Activated CD8-positive, alpha-beta T cell treated with anti-CD3 and anti-CD28 coated beads, Interleukin-2, amount 10 ng/mL, durations not matched to agents 7 days and 5 days (primary cell): Measurements from ENCODE around the gene C7orf57. TPM values are rescaled to one million over a fixed set of nuclear protein-coding genes. Genes with fewer than 3 reads are reported as not detected.
"Not testable (repeated sequence)": the region's sequence is repeated elsewhere in the genome, so short reads cannot be mapped to it uniquely, and the experiment has no call there.

Experiments used
- ATAC-seq: fragments of 150-1000 bp; cut with Tn5 transposase; one replicate; pipeline ENCODE4 v1.10.0; 2021; ENCODE audit warnings: moderate library complexity
- CTCF ChIA-PET: fragments of 350-600 bp; sonication (Branson Sonifier 250); formaldehyde crosslinking; loops from one replicate; lab custom pipeline; 2021; ENCODE audit warnings: antibody characterized with exemption; lab: Charles Lee
- POLR2A ChIA-PET: fragments of 350-600 bp; sonication (Branson Sonifier 250); formaldehyde crosslinking; loops from one replicate; lab custom pipeline; 2021; ENCODE audit warnings: antibody characterized with exemption; lab: Charles Lee
- DNase-seq: peaks from one replicate; pipeline ENCODE4 v3.0.0-alpha.2; 2020
- H3K27ac Mint-ChIP-seq: one replicate; pipeline ENCODE4 v1.8.0; 2021; ENCODE audit warnings: mild to moderate bottlenecking, mixed read lengths
- H3K27me3 Mint-ChIP-seq: one replicate; pipeline ENCODE4 v1.8.0; 2021; ENCODE audit warnings: low read depth, mixed read lengths
- H3K36me3 Mint-ChIP-seq: one replicate; pipeline ENCODE4 v1.8.0; 2021; ENCODE audit warnings: low read depth, mixed read lengths
- H3K4me1 Mint-ChIP-seq: one replicate; pipeline ENCODE4 v1.8.0; 2021; ENCODE audit warnings: low read depth, mixed read lengths
- H3K4me3 Mint-ChIP-seq: one replicate; pipeline ENCODE4 v1.8.0; 2021; ENCODE audit warnings: mild to moderate bottlenecking, mixed read lengths
- H3K9me3 Mint-ChIP-seq: one replicate; pipeline ENCODE4 v1.8.0; 2022; ENCODE audit warnings: mixed read lengths; ENCODE audit not compliant: insufficient read depth
- total RNA-seq, 2 experiments: library from RNA; stranded (reverse); gene quantifications; one replicate each; pipeline ENCODE4 v1.2.3, GENCODE V29; 2021

C7orf57 gene
- total RNA-seq, 2 experiments from 2014 or later: 0.10 TPM; not detected in 1

DNA sequence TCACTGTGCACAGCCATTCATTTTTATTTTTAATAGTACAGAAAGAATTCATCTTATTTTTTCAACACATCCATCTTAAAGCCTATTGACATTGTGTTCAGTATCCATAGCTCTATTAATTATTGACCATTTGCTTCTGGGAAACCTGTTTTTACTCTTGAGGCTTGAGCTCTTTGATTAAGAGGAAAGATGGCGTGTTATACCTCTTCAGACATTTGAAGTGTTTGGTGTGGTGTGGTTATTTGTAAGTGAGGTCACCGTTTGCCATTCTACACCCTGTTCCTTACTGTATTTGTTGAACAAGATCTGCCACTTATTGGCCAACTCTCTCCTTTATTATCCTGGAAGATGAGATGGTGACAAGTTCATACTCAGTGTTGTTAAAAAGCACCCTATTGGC lies 18.4 kb downstream of the C7orf57 start:
- Mint-ChIP-seq H3K4me3 (no peak overlapping the region), H3K27ac (no peak overlapping the region), H3K4me1 (peaks cover under 1% of the 10 kb centered on the region), H3K9me3 (peaks cover 8% of the 10 kb centered on the region), H3K36me3 (peaks cover 6% of the 10 kb centered on the region), H3K27me3 (no peaks in the 10 kb centered on the region)
- DNase-seq (no peak), ATAC-seq (no peak)
- ChIA-PET CTCF (interaction anchor here (1.2 to 1.3 kb wide), 2 partner anchors 9 to 62 kb away, joined by 3 to 4 read pairs; no protein-coding TSS in a partner anchor), POLR2A (no interaction called here)

DNA sequence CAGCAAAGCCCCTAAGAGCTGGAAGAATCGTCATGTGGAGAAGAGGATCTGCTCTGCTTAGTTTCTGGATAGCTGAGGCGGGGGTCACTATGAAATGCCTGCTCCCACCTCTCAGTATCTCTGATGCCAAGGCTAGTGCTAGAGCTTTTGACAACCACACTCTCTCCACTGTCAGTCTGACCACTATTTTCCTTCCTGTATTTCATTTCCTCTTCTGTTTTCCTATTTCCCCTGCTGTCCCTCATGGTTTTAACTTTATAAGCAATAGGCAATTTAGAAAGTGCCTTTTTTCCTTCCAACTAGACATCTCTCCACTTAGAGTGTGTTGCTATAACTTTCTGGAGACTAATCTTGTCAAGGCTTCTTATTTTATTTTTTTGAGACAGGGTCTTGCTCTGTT lies 23.6 kb downstream of the C7orf57 start:
- H3K27ac Mint-ChIP-seq: no peak overlapping the region
- POLR2A ChIA-PET: no interaction called here
- H3K4me3 Mint-ChIP-seq: no peak overlapping the region
- CTCF ChIA-PET: no interaction called here
- no peak for ATAC-seq
- H3K4me1 Mint-ChIP-seq: peaks cover 6% of the 10 kb centered on the region
- no peaks in the 10 kb centered on the region for H3K27me3 Mint-ChIP-seq
- H3K36me3 Mint-ChIP-seq: peaks cover 6% of the 10 kb centered on the region
- no peak for DNase-seq
- peaks cover 8% of the 10 kb centered on the region for H3K9me3 Mint-ChIP-seq

DNA sequence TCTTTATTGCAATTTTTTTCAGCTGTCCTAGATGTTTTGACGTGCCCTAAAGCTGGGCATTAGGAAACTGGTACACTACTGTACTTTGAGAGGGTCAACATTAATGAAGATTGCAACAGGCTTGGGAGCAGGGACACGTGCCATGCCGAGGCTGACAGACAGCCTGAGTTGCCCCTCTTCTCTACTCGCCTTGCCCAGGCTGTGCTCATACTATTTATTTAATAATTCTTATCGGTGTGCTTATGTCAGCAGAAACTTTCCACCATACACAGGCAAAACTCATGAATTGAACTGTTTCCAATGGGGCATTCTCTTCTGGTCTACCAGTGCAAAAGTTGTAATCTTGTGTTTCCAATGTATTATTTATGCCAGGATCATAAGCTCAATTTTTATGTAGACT lies 24.4 kb downstream of the C7orf57 start:
- no peak overlapping the region for H3K4me3 Mint-ChIP-seq
- no peak overlapping the region for H3K27ac Mint-ChIP-seq
- CTCF ChIA-PET: interaction anchor here (0.8 kb wide), 1 partner anchor 25 kb away, joined by 3 read pairs; no protein-coding TSS in a partner anchor
- peaks cover 8% of the 10 kb centered on the region for H3K9me3 Mint-ChIP-seq
- peaks cover 6% of the 10 kb centered on the region for H3K4me1 Mint-ChIP-seq
- no peak for DNase-seq
- no peaks in the 10 kb centered on the region for H3K27me3 Mint-ChIP-seq
- ATAC-seq: no peak
- H3K36me3 Mint-ChIP-seq: peaks cover 6% of the 10 kb centered on the region
- POLR2A ChIA-PET: no interaction called here

- H3K27me3 Mint-ChIP-seq: no peaks in the 10 kb centered on the region
- H3K9me3 Mint-ChIP-seq: no peaks in the 10 kb centered on the region
- DNase-seq (no peak), ATAC-seq (no peak)
- POLR2A ChIA-PET: no interaction called here
- no peaks in the 10 kb centered on the region for H3K36me3 Mint-ChIP-seq
- CTCF ChIA-PET: no interaction called here
- no peak overlapping the region for H3K4me3 Mint-ChIP-seq
- peaks cover 3% of the 10 kb centered on the region for H3K4me1 Mint-ChIP-seq
- no peak overlapping the region for H3K27ac Mint-ChIP-seq
Observed at GRCh38 chr7:48063985-48064384, 28.6 kb downstream of the C7orf57 start.

GRCh38 chr7:48067475-48067874 lies 32.1 kb downstream of the C7orf57 start:
- ATAC-seq (no peak), DNase-seq (no peak)
- Mint-ChIP-seq H3K27ac (no peak overlapping the region), H3K4me3 (no peak overlapping the region), H3K27me3 (no peaks in the 10 kb centered on the region), H3K9me3 (peaks cover 4% of the 10 kb centered on the region), H3K4me1 (no peaks in the 10 kb centered on the region), H3K36me3 (no peaks in the 10 kb centered on the region)
- ChIA-PET POLR2A (no interaction called here), CTCF (interaction anchor here (1.0 to 1.1 kb wide), 2 partner anchors 11 to 99 kb away, joined by 3 read pairs; no protein-coding TSS in a partner anchor)

DNA sequence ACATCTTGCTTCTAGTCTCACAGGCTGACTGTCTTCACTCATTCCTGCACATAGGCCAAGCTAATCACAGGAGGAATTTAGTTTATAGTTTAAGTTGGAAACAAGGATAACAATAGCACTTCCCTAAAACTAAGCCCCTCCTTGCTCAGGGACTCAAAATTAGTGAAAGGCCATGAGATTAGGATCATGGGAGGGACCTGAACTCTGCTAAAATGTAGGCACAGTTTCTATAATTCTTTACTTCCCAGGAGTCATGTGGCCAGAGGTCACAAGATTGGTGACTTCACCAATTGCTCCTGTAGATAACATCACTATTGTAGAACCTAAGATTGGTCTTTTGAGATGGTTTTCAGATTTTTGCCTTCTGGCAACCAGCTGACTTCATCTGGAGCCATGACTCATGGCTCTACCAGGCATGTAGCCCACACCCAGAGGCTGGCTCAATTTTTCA lies 38.9 kb downstream of the C7orf57 start:
- peaks cover 4% of the 10 kb centered on the region for H3K4me1 Mint-ChIP-seq
- DNase-seq (no peak), ATAC-seq (no peak)
- H3K36me3 Mint-ChIP-seq: peaks cover 3% of the 10 kb centered on the region
- ChIA-PET CTCF (no interaction called here), POLR2A (no interaction called here)
- H3K9me3 Mint-ChIP-seq: peaks cover 4% of the 10 kb centered on the region
- no peak overlapping the region for H3K4me3 Mint-ChIP-seq
- H3K27ac Mint-ChIP-seq: no peak overlapping the region
- no peaks in the 10 kb centered on the region for H3K27me3 Mint-ChIP-seq

DNA sequence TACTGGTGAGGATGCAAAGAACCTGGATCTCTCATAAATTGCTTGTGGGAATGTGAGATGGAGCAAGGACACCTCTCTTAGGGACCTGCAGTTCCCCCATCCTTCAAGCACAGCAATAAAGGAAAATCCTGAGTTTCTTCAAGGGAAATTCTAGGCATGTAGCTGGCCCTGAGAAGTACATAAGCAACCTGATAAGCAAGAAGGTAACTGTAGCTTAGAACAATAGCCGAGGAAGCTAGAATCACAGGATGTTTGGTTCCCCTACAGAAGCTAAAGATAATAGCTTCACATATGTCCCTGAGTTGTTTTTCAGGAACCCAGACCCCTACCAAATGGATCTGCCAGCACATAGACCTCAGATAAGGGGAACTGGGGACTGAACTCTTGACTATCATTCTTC lies 42.1 kb downstream of the C7orf57 start:
- Mint-ChIP-seq H3K36me3 (peaks cover 3% of the 10 kb centered on the region), H3K9me3 (no peaks in the 10 kb centered on the region), H3K27me3 (no peaks in the 10 kb centered on the region), H3K27ac (no peak overlapping the region), H3K4me3 (no peak overlapping the region), H3K4me1 (peaks cover 7% of the 10 kb centered on the region)
- DNase-seq: no peak
- ChIA-PET POLR2A (no interaction called here), CTCF (interaction anchor here (1.4 kb wide), 1 partner anchor 10 kb away, joined by 3 read pairs; no protein-coding TSS in a partner anchor)
- ATAC-seq: no peak

DNA sequence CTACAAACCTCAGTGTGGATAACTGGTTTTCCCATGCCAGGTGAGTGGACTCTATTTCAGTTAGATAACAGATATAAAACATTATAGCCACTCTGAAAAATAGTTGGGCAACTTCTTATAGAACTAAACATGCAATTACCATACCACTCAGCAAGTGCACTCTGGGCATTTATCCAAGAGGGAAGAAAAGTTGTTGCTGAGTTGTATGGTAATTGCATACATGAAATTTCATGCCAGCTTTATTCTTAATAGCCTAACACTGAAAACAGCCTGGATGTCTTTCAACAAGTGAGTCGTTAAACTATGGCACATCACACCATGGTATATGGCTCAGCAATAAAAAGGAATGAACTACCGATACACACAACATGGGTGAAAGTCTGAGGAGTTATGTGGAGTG lies 43.1 kb downstream of the C7orf57 start:
- CTCF ChIA-PET: interaction anchor here (1.4 kb wide), 1 partner anchor 11 kb away, joined by 3 read pairs; no protein-coding TSS in a partner anchor

DNA sequence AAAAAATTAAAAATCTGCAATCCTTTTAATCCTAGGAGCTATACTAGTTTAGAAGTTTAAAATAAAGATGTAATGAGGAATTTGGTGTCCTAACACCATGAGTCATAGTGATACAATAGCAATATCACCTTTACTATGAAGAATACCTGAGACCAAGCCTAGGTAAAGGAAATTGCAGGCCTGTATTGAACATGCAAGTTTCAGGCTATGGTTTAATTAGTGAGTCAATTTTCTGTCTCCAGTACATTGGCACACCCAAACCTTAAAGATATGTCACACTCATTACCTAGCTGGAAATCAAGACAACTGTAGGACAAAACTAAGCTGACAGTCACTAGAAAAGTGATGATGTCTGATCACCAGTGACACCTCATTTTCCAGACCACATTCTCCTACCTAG lies 47.0 kb downstream of the C7orf57 start:
- POLR2A ChIA-PET: not testable (repeated sequence)

More for the DNA sequence above, 43.1 kb downstream of the C7orf57 start:
- POLR2A ChIA-PET: no interaction called here
- H3K27me3 Mint-ChIP-seq: no peaks in the 10 kb centered on the region
- no peaks in the 10 kb centered on the region for H3K9me3 Mint-ChIP-seq
- H3K27ac Mint-ChIP-seq: no peak overlapping the region
- no peak overlapping the region for H3K4me3 Mint-ChIP-seq
- peaks cover 16% of the 10 kb centered on the region for H3K4me1 Mint-ChIP-seq
- DNase-seq (no peak), ATAC-seq (no peak)
- H3K36me3 Mint-ChIP-seq: peaks cover 5% of the 10 kb centered on the region

DNA sequence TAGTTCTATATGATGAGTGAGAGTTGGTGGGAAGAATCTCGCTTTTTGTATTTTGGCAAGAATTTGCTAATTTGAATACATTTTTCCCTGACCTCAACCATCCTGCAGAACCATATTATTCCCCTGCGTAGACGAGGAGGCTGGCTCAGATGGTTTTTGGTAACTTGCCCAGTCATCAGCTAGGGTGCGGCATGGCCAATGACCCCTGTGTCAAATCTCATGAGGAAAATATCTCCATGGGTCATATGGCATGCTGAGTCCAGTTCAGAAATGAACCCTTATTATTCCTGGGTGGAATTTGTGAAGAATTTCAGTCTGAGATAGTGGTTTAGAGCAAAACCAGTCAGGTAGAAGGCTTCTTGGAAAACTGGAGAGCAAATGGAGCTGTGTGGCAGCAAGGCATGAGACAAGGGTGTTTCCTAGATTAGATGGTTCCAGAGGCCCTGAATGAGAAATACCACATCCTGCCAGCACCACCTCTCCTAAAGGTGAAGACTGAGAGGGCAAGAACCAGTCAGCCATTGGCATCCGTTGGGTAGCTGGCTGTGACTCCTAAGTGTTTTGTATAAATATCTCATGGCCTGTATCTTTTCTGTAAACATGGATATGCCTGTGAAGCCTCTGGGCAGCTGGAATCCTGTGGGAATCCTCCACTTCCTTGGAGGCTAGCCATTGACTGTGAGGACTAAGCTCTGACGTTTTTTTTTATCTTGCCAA lies 47.9 kb downstream of the C7orf57 start:
- ChIA-PET POLR2A (interaction anchor here (1.0 kb wide), 1 partner anchor 104 kb away, joined by 3 read pairs; no protein-coding TSS in a partner anchor), CTCF (interaction anchor here (0.7 to 2.4 kb wide), 5 partner anchors 20 to 138 kb away, joined by 3 to 8 read pairs (median 5); no protein-coding TSS in a partner anchor)
- Mint-ChIP-seq H3K27ac (peak overlapping the region; percentile 61), H3K27me3 (no peaks in the 10 kb centered on the region), H3K36me3 (peaks cover 10% of the 10 kb centered on the region), H3K4me1 (peaks cover 56% of the 10 kb centered on the region), H3K9me3 (no peaks in the 10 kb centered on the region), H3K4me3 (peak overlapping the region; percentile 25)
- ATAC-seq: no peak
- DNase-seq: peak; percentile 59

More for the DNA sequence above, 47.0 kb downstream of the C7orf57 start:
- not testable (repeated sequence) for ATAC-seq, H3K27ac Mint-ChIP-seq, H3K27me3 Mint-ChIP-seq, DNase-seq, H3K4me3 Mint-ChIP-seq, H3K9me3 Mint-ChIP-seq
- CTCF ChIA-PET: interaction anchor here (1.5 to 2.4 kb wide), 3 partner anchors 28 to 137 kb away, joined by 5 to 8 read pairs (median 7); no protein-coding TSS in a partner anchor
- peaks cover 10% of the 10 kb centered on the region for H3K36me3 Mint-ChIP-seq
- peaks cover 49% of the 10 kb centered on the region for H3K4me1 Mint-ChIP-seq

GRCh38 chr7:48084727-48085432 lies 49.5 kb downstream of the C7orf57 start:
- Mint-ChIP-seq H3K36me3 (peaks cover 9% of the 10 kb centered on the region), H3K9me3 (no peaks in the 10 kb centered on the region), H3K4me3 (peak overlapping the region; percentile 55), H3K27ac (peak overlapping the region; percentile 82), H3K4me1 (peaks cover 60% of the 10 kb centered on the region), H3K27me3 (no peaks in the 10 kb centered on the region)
- ATAC-seq (peak; percentile 40), DNase-seq (peak; percentile 86)
- POLR2A ChIA-PET: interaction anchor here (1.0 to 2.4 kb wide), 3 partner anchors 9 to 93 kb away, joined by 6 to 9 read pairs (median 6); no protein-coding TSS in a partner anchor
- CTCF ChIA-PET: interaction anchor here (0.8 to 6.7 kb wide), 10 partner anchors 10 to 140 kb away, joined by 3 to 39 read pairs (median 6); no protein-coding TSS in a partner anchor
